ENCODE results near the gene DDX49.
"Not testable (repeated sequence)": the region's sequence is repeated elsewhere in the genome, so short reads cannot be mapped to it uniquely, and the experiment has no call there.

Gene DDX49

GRCh38 chr19:18942692-18943091 lies 23.2 kb downstream of the DDX49 start:
- DNase-seq, result no peak

DNA sequence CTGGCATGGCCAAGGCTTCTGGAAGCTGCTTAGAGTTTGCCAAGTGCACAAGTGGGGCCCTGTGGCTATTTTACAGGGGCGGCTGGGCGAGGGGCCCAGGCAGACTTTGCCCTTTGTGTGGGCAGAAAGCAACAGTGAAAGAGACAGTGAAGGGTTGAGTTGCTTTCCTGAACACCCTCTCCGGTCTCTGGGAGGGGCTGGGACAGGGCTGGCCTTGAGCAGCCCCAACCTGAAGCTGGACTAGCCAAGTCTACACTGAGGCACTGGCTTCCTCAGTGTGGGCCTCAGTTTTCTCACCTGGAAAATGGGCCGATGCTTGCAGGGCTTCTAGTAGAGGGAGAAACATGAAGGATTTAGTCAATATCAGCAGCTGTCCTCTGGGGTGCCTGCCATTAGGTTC lies 23.9 kb downstream of the DDX49 start:
- no peak for DNase-seq

- DNase-seq, result no peak
These were observed 25.8 kb downstream of the DDX49 start for GRCh38 chr19:18945297-18945696.

DNA sequence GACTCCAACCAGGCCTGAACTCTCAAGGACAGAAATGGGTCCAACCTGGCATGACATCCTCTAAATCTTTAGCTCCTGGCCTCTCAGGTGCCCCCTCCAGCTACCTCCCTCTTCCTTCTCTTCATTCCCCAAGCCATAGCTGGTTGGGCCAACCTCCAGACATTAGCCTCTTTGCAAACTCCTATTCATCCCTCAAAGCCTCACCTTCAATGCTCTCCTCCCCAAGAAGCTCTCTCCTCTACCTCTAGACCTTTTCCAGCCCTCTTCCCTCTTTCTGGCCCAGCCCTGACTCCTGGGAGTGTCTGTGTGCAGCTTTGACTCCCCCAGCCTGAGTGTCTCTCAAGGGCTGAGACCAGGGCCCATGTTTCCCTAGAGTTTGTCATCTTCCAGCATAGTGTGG lies 26.8 kb downstream of the DDX49 start:
- no peak for DNase-seq

DNA sequence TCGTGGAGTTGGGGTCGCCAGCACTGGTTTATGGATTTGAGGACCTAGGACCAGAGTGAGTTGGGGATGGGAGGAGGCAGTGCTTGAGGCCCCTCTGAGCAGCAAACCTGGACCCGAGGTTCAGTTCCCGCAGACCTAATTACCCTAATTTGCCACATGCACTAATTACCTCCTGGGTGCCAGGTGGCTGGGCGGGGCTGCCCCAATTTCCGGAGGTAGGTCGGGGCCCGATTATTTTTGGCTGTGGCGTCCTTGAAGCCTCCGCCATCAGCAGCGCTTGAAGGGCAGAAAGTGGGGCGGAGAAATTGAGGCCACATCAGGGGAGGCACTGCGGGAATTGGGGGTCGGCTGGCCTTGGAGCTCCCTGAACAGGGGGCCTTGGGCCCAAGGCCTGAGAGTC lies 27.4 kb downstream of the DDX49 start:
- no peak for DNase-seq

DNA sequence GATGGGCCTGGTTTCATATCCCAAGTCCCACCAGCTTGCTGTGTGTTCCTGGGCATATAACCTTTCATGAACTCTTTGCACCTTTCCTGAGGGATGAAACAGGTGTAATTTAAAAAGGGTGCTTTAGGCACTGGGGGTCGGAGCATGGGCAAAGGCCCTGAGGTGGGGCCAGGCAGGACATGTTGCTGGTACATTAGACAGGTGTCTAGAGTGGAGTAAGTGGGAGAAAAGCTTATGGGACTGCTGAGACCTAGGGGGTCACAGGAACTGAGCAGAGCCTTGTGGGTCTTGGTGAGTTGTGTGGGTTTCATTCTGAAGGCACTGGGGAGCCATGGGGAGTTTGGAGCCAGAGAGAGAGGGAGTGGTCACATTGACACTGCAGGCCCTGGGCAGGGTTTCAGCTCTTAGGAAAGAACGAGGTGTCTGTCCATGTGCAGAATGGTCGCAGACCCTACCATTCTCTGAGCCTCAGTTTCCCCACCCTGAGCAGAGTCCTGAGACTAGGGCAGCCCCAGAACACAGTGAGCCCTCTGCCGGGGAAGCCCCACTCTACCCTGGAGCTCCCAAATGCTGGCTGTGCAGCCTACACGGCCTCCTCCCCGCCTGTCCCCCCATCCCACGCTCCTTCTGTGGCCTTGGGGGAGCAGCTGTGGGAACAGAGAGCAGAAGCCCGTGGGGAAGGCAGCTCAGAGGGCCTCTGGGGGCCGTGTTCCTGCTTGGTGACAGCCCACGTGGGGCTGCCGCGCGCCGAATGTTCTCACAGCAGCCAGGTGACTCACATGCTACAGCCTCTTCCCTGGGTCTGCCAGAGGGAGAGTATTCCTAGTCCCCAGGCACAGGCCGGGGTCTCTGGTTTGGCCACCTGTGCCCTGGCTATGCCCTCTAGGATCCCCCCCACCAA lies 28.8 kb downstream of the DDX49 start:
- DNase-seq, result no peak

DNA sequence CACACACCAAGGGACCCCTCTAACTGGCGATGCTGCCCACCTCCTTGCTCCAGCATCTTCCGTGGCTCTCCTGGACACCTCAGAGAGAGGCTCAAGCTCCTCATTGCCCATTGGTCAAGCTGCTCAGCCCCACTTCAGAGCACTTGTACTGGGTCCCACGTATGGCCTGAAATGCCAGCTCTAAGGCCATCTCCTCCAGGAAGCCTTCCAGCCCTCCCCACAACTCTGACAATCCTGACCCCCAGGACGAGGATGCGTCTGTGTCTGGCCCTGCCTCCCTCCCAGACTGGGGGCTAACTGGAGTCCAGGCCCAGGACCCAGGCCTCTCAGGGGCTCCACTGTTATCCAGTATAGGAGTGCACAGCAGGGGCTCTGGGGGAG lies 29.5 kb downstream of the DDX49 start:
- no peak for DNase-seq

GRCh38 chr19:18949858-18950257 lies 30.3 kb downstream of the DDX49 start:
- no peak for DNase-seq

- peak; percentile 39 for DNase-seq
These were observed 32.3 kb downstream of the DDX49 start for GRCh38 chr19:18951721-18952281.

- not testable (repeated sequence) for DNase-seq
These were observed 33.0 kb downstream of the DDX49 start for GRCh38 chr19:18952364-18953003.

GRCh38 chr19:18954094-18954493 lies 34.6 kb downstream of the DDX49 start:
- no peak for DNase-seq

DNA sequence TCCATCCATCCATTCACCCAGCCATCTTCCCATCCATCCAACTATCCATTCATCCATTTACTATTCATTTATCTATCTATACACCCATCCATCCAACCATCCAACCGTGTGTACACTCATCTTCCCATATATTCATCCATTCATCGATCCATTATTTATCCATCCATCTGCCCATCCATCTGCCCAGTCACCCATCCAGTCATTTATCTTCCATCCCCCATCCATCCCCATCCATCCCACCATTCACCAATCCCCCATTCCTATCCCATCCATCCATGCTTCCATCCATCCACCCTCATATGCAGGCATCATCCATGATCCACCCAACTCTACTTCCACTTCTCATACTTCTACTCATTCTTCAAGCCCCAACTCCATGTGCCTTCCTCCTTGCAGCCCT lies 35.5 kb downstream of the DDX49 start:
- DNase-seq, result no peak

DNA sequence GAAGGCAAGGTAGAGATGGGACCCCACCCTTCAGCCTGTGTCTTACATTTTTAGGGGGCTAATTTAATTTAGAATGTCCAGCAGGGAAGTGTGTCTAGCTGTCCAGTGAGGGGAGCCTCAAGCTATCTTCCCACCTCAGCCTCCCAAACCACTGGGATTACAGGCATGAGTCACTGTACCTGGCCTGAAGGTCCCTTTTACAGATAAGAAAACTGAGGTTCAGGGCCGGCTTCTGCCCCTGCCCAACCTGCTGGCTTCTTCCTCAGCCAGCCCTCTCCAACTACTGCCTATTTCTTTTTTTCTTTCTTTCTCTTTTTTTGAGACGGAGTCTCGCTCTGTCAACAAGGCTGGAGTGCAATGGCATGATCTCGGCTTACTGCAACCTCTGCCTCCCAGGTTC lies 40.9 kb downstream of the DDX49 start:
- DNase-seq, result no peak

DNA sequence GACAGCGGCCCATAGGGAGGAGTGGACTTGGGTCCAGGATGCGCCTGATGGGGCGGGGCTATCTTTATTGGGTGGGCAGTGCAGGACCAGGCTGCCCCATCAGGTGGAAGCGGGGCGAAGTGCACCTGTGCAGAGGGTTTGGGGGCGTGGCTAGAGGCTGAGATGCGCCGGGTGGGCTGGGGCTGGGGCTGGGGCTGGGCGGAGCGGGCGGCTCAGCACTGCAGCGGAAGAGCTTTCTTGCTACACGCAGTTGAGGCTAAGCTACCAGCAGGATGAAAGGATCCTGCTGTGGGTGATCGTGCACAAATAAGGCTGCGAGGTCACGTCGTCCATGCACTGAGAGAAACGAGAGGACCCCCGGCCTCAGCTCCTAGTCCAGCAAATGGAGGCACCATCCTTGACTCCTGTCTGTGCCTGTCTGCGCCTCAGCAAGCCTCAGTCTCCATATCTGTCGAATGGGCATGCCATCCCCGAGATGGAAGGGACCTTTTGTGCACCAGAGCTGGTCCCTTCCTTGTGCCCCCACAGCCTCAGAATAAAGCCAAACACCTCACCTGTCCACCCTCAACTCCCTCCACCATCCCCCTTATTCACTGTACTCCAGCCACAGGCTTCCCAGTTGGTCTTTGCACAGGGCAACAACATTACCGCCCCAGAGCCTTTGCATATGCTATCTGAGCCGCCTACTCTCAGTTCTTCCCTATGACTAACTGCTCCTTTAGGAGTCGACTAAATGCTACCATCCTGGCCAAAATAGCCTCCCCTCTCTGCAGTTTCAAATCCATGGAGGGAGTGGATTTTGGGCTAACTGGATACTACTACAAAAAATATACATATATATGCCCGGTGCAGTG lies 42.5 kb downstream of the DDX49 start:
- DNase-seq, result no peak

GRCh38 chr19:18964121-18964520 lies 44.6 kb downstream of the DDX49 start:
- no peak for DNase-seq

GRCh38 chr19:18966307-18966706 lies 46.8 kb downstream of the DDX49 start:
- no peak for DNase-seq

DNA sequence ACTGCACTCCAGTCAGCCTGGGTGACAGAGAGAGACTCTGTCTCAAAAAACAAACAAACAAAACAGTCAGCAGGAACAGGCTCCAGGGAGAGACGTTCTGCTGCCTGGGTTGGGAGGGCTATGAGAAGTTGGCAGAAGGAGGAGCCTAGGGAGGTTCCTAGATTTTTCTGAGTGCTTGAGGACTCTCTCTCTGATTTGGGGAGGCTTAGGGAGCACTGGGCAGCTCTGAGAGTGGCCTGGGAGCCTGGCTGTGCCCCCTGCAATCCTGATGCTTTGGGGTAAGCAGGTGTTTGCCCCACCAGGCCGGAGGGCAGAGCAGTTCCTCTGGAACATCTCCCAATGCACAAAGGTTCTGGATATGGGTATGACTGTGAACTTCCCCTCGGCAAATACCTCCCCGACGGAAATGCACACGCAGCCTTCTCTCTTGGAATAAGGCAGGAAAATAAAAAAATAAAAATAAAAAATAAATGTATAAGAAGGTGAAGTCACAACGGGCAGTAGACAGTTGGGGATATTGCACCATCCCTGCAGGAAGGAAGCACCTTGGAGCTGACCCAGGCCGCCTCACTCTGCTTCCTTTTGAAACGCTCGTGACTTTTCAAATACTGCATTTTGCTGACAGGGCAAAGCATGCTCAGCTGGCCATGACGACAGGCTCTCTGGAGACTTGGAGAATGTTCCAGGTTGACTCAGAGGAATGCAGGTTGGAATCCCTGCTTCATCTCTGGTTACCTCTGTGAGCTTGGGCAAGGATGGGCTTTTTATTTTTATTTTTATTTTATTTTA lies 48.0 kb downstream of the DDX49 start:
- peak; percentile 23 for DNase-seq

DNA sequence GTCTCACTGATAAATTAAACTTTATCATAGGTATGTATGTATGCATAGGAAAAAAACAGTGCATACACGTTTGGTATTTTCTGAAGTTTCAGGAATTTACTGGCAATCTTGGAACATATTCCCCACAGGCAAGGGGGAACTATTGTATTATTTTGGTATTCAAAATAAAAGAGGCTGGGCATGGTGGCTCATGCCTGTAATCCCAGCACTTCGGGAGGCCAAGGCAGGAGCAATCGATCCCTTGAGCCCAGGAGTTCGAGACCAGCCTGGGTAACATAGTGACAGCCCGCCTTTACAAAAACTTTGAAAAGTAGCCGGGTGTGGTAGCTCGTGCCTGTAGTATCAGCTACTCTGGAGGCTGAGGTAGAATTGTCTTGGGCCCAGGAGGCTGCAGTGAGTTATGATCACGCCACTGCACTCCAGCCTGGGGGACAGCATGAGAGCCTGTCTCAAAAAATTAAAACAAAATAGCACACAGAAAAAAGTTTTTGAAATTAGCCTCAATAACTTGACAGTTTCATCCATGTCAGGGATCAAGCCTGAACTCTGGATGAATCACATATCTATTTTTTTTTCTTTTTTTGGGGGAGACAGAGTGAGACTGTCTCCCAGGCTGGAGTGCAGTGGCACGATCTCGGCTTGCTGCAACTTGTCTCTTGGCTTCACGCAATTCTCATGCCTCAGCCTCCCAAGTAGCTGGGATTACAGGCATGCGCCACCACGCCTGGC lies 50.6 kb downstream of the DDX49 start:
- peak; percentile 54 for DNase-seq

- peak; percentile 35 for DNase-seq
These were observed 52.8 kb downstream of the DDX49 start for GRCh38 chr19:18972301-18972811.

GRCh38 chr19:18972851-18973250 lies 53.3 kb downstream of the DDX49 start:
- DNase-seq, result no peak

DNA sequence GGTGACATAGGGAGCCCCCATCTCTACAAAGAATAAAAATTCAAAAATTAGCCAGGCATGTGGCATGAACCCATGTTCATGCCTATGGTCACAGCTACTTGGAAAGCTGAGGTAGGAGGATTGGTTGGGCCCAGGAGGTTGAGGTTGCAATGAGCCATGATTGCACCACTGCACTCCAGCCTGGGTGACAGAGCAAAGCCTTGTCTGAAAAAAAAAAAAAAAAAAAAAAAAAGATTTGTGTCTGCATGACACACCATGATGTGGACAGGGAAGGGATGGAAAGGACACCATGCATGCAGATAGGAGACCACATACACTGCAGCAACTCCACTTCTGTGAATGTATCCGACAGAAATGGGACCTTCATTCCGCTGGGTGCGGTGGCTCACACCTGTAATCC lies 55.5 kb downstream of the DDX49 start:
- no peak for DNase-seq
